Activated T-cell treated with anti-CD3 and anti-CD28 coated beads, Interleukin-2, amount 50 U/mL, for 1 hour (primary cell): ENCODE data around the gene VPS13D.

Experiments
- DNase-seq: peaks from one replicate; pipeline ENCODE4 v3.0.0-alpha.2; 2020

VPS13D gene

GRCh38 chr1:12544992-12545391, 315.2 kb downstream of the VPS13D start:
- no peak for DNase-seq

DNA sequence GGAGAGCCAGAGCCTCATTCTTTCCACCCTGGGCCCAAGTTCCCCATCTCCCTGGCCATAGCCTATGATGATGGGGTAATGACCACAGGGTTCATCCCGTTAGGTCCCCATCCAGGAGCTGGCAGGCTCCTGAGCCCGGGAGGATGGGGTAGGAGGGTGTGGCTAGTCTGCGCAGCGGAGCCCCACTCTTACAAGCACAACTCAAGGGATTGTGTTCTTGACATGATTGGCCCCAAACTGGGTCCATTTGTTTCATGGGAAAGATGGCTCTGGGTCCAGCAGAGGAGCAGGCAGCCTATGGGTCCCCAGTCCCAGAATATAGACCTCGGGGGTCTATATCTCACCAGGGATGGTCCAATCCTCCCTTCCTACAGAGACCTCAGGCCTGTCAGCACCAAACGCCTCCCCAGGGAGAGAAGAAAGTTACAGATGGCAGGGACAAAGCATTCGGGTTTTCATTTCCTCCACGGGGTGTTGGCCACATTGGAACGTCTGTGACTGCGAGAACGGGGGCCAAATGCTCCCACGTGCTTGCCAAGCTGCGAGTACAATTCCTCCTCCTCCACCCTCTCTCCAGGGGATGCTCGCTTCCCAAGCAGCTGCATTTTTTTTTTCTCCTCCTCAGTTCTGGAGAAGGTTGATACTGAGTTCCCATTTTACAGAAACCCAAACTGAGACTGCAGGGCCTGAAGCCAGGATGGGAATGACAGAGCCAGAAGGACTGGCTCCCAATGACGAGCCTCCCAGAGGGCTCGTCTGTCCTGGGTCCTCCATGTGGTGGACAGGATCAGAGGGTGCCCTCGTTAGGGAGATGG, 317.1 kb downstream of the VPS13D start:
- no peak for DNase-seq

DNA sequence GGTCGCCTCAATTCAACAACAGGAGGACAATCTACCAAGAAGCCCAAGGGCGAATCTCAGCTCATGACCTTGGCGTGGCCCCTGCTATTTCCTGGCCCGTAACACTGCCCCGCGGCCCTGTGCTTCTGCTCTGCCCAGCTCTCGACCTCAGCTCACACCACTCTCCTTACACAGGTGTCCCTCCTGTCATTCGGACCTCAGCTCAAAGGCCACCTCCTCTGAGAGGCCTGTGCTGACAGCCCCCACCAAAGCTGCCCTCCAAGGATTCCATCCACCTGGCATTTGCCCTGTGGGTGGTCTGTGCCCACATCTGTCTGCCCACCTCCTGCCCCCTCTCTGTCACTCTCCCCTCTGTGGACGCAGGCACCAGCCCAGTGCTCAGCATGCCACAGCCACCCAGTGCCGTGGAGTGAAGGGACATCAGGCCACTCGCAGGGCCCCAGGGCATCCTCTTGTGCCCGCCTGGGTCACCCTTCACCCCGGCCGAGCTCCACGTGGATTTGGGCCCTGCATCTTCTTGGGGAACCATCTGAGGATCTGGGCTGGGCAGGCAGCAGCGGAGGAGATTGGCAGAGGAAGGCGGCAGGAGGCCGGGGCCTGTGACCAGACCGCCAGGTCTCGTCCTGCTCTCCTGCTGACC, 317.9 kb downstream of the VPS13D start:
- DNase-seq, result no peak

- DNase-seq, result no peak
Measured at GRCh38 chr1:12548279-12548972, 318.6 kb downstream of the VPS13D start.

DNA sequence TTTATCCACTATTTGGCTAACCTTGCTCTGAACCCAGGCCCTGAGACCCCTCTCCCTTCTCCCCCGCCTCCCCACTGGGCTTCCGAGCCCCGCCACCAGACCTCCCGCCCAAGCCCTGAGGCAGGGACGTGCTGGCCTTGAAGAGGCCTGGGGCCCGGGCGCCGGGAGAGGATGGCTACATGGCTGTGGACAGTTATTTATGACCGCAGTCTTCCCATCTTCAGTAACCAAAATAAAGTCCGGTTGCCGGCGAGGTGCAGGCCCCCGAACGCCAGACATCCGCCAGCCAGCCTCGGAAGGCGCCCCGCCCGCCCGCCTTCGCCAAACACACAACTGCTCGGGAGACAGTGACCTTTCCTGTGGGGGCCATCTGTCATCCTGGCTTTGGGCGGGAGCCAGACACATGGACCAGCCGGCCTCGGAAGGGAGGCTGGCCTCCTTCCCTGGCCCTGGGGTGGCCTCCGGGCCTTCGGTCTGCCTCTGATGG, 319.2 kb downstream of the VPS13D start:
- no peak for DNase-seq

- no peak for DNase-seq
Measured at GRCh38 chr1:12549460-12550349, 319.9 kb downstream of the VPS13D start.

DNA sequence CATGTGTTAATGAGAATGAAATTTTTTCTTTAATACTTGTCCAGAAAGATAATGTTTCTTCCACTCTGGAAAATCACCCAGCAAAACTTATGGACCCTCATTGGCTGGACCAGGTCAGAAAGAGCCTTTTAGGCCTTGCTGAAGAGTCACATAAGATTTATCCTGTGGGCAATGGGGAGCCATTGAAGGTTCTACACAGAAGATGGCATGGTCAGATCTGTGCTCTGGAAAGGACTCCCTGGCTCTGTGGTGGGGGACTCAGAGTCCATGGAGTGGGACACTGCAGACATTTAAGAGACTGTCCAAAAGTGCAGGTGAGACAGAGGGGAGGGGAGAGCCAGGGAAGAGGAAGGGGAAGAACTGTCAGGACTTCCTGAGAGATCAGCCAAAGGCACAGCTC, 321.8 kb downstream of the VPS13D start:
- no peak for DNase-seq

GRCh38 chr1:12552111-12552888, 322.5 kb downstream of the VPS13D start:
- no peak for DNase-seq

- no peak for DNase-seq
Measured at GRCh38 chr1:12552951-12553921, 323.4 kb downstream of the VPS13D start.

GRCh38 chr1:12553963-12554362, 324.1 kb downstream of the VPS13D start:
- no peak for DNase-seq

GRCh38 chr1:12554521-12555305, 324.9 kb downstream of the VPS13D start:
- DNase-seq, result peak; percentile 8

DNA sequence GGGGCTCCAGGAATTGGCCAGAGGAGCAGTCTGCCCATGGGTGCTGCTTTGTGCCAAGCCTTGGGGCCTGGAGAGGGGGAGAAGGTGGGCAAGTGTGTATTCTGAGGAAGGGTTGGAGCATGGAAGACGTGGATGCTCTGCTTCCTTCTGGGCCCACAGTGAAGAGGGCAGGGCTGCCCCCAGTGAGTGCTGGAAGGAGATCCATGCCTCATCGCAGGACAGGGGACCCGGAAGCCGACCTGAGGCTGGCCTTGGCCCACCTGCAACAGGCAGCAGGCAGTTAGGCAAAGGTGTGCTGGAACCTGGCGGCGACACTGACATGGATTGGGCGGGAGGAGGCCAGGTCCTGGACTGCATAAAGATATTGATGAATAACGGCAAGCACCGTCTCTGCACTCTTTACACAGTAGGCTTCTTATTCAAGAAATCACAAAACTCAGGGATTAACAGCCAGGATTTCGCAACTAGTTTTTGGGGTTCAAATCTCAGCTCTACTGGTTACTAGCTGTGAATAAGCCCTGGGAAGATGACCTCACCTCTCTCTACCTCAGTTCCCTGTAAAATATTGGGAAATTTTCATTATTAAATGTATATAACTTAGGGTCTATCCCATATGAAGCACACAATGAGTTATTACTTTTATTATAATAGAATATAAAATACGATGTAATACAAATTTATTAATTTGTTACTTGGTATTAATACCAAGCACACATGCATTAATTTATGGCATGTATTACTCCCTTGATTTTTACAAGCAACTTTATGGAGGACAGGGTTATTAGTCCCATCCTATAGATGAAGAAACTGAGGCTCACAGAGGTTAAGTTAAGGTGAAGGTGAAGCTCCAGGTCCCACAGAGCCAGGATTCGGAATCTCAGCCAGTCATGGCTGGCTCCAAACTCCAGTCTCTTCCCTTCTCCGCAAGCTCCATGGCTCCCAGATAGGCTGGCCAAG, 325.9 kb downstream of the VPS13D start:
- no peak for DNase-seq

GRCh38 chr1:12556368-12556930, 326.6 kb downstream of the VPS13D start:
- no peak for DNase-seq

- no peak for DNase-seq
Measured at GRCh38 chr1:12556957-12557935, 327.4 kb downstream of the VPS13D start.

DNA sequence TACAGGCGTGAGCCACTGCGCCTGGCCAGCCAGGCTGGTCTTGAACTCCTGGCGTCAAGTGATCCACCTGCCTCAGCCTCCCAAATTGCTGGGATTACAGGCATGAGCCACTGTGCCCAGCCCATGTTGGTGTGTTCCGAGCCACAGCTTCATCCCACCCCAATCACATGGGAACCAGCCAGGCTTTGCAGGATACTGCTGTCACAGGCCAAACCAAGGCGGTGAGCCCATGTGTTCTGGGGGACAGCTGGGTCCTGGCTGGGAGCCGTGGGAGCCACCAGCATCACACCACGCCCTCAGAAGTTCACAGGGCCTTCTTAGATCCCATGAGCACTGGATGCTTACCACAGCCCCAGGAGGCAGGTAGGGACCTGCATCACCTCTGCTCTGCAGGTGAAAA, 331.3 kb downstream of the VPS13D start:
- no peak for DNase-seq
